GM18498 (cell line): Measurements from ENCODE around the gene C3orf85.
"Not testable (repeated sequence)": the region's sequence is repeated elsewhere in the genome, so short reads cannot be mapped to it uniquely, and the experiment has no call there.

Experiments
- ATAC-seq: cut with Tn5 transposase; IDR thresholded peaks from one replicate; pipeline ENCODE4 v1.9.1; 2021; ENCODE audit warnings: mild to moderate bottlenecking, moderate library complexity; ENCODE audit not compliant: unreplicated experiment

The C3orf85 gene, protein sequence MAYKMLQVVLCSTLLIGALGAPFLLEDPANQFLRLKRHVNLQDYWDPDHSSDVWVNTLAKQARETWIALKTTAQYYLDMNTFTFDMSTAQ

GRCh38 chr3:109136523-109136922 is at the start of gene C3orf85:
Gene C3orf85, plus strand, starts transcription at chr3:109136719. Its CDS starts 129 bp downstream, at chr3:109136848.
- ATAC-seq, result no peak

GRCh38 chr3:109089265-109089664 is 47.3 kb upstream of the C3orf85 start:
- no peak for ATAC-seq

DNA sequence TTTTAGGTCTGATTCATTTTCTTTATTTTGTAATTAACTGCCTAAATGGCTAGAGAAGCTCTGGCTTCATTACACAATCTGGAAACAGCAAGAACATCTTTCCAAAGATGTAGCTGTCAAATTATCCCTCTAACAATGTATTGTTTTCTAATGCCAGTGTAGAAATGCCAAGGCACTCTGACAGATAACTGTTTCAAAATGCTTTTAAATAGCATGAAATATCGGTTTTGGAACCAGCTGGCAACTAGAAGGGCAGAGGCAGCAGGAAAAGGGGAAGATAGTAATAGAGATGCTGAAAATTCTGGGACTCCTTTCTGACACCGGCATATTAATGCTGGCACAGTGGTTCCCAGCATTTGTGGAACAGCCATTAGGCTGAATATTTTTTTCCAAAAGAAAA is 44.7 kb upstream of the C3orf85 start:
- ATAC-seq, result no peak

DNA sequence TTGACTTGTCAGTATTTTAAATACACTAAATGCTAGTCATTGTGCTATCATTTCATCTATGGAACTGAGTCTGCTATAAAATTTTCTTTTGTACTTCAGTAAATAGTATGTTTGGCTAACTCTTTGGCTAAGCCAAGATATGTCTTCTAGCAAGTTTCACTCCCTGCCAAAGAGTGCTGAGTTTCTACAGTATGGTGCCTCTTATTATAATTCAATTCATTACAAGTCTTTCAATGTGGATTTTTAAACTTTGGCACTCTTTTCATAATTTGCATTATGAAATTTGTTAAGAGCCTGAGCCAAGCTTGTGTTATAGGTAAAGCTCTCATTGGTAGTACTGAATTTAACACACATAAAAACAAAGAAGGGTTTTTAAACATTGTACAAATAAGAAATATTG is 43.0 kb upstream of the C3orf85 start:
- ATAC-seq, result no peak

- no peak for ATAC-seq
Measured at GRCh38 chr3:109095166-109095565, 41.4 kb upstream of the C3orf85 start.

DNA sequence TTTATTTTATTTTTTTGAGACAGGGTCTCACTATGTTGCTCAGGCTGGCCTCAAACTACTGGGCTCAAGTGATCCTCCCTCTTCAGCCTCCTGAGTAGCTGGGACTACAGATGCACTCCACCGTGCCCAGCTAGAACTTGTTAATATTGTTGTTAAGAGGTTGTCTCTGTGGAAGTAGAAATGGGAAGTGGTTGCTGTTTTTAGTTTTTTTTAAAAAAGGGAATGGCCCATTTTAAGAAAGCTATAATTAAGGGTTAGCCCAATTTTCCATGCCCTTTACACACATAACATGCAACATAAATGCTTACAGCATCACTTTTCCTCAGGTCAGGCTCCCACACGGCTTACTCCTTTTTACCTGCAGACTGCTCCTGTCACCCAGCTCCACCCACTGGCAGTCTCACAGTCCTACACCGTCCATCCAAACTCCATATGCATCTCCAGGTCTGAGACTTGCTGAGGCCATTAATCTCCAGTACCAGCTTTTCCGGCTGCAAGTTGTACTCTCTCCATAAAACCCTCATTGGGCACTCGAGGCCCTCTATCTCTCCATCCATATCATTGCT is 38.4 kb upstream of the C3orf85 start:
- ATAC-seq, result no peak

GRCh38 chr3:109109574-109109973 is 26.9 kb upstream of the C3orf85 start:
- ATAC-seq, result no peak

DNA sequence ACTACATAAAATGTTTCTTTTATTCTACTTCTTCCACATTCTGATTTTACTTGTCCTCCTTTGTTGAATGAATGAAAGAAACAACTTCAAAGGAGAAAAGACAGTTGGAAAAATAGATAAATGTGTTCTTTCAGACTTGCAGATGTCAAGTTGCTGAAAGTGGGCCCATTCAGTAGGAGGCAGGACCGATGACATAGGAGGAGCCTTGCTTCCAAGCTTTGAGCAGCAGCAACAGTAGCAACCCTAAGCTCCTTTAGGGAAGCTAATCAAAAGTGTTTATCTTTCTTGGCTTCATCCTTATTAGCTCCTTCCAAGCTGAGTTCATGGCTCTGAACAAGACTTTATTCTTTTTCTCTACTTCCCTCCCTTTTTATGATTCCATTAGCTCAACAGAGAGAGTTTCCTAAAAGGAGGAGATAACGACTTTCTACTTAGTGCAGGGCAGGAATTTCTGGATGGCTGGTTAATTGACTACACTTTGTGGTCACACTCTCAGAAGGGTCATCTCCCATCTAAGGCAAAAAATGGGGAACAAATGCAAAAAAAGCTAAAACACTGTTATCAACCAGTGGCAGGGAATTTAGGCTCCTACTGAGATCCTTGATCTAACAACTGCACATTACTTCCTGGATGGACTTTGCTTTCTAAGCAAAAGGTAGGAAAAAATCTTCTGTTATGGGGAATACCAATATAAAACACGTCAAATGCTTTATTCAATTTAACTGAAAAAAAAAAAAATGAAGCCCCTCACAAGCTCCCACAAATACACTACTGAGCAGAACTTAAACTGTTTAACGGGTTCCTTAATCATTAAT is 23.4 kb upstream of the C3orf85 start:
- no peak for ATAC-seq

DNA sequence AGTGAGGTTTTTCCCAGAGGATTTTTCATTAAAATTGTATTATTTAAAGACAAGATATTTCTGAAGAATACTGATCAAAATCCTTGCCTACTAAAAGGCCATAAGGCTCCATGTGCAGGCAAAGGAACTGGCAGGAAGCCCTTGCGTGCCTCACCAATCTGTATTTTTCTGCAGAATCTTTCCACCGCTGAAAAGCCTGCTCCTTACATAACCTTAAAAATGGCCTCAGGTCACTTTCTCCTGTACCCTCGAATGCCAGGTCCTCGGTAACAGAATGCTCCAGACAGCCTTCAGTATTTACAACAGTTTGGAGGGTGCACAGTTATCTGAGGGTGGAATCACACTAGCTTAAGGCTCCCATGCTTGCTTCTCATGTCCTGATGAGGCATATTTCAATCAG is 21.8 kb upstream of the C3orf85 start:
- ATAC-seq, result no peak

GRCh38 chr3:109115451-109115850 is 21.1 kb upstream of the C3orf85 start:
- ATAC-seq, result no peak

- no peak for ATAC-seq
Measured at GRCh38 chr3:109116031-109116430, 20.5 kb upstream of the C3orf85 start.

- ATAC-seq, result no peak
Measured at GRCh38 chr3:109117939-109118338, 18.6 kb upstream of the C3orf85 start, which contains the start of gene MORC1. Gene MORC1, minus strand, starts transcription at chr3:109118134. Its CDS starts 75 bp downstream, at chr3:109118059.

DNA sequence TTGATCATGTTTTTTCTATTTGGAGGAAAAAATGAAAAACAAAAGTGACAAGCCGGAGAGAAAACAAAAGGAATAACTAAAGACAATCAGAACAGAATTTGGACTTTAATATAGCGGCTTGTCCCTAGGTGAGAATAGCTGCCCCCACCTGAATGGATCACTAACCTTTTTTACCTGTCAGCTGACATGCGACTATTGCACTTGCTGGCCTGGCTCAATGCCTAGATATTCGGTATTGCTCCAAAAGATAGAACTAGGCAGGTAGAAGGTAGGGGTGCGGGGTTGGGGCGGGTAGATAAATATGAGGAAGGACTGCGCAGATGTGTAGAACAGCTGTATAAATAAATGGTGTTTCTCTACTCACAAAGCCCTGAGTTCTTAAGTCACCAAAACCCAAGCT is 17.9 kb upstream of the C3orf85 start:
- ATAC-seq, result no peak

DNA sequence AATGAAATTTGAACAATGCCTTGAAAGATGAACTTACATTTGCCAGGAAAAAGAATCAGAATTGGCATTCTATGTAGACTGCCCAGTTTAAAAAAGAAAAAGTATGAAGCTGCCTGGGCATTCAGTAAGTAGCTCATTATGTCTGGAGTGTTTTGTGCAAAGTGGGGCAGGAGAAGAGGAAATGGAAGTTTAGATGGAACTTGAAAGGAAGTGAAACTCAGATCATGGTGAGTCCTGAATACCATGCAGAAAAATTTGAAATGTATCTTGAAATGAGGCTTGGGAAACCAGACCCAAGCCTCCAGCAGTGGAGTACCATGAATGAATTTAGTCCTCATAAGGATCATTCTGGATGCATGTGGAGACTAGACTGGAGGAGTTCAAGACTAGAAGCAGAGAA is 13.8 kb upstream of the C3orf85 start:
- no peak for ATAC-seq

DNA sequence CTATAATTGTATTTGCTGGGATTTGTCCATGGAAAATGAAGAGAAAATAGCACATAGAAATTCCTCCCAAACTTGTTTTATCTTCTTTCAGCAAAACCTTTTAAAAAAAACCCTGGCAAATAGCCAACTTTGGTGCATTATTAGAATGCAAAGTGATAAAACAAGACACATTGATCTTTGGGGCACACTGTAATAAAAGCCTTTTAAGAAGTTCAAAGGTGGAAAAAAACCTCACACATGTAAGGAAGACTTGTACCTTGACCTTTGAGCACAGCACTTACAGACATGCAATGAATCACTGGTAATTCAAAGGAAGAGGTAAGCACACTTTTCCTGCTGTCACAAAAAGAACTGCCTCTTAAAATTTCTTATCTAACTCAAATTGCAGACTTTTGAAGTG is 10.6 kb upstream of the C3orf85 start:
- ATAC-seq, result no peak

DNA sequence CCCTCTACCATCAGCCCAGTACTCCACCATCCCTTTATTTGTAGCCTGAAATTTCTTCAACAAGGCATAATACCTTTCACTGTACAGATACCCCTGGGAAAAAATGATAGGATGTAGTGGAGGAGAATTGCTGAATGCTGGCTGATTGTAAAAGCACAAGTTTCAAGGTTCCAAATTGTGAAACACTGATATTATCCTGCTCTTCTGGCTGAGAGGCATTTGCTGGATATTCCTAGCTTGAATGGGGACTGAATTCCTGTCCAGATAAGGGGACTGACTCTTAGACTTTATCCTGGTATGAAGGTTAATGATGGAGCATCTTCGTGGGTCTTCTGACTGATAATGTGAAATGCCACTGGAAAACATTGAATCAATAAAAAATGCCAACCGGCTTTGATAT is 9.0 kb upstream of the C3orf85 start:
- no peak for ATAC-seq

DNA sequence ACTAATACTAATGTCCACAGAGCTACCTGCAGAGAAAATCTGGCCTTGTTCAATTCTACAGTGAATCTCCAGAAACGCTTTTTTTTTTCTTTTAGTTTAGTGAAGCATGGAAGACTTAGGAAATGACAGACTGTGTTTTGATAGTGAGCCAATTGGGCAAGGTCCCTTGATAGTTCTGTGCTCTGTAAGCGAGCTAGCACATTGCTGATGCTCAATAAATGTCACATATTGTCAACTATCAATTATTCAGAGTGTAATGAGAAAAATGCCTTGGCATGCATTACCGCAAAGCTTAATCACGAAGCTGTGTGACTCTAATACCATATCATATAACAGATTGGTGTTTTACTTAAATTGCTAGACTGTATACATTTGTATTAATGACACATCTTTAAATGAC is 5.2 kb upstream of the C3orf85 start:
- ATAC-seq, result no peak

DNA sequence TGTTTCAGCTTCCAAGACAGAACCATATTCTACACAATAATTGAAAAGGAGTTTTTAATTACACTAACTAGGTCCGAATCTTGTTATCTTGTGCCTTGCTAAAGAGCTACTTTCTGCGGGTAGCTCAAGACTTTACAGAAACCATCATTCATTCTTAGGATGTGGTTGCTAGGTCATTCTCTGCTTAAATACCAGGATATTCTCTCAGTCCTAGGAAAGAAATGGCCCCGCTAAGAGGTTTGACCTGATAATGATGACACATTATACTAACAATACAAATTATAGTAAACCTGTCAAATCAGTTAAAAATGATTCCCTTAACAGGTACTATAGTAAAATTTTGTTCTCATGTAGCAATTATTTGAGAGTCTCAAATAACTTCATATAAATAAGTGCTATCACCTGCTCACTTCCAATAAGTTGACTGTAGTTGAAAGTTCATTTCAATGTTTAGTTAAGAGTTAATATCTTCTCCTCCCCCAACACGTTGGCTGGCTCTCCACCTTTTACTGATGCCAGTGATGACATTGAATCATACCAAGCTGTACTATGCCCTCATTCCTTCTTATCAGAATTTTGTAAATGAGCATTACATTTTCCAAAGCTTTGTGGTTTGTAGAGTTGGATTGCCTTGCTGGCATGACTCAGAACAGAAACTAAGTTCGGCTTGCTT is 3.6 kb upstream of the C3orf85 start:
- ATAC-seq, result no peak

- not testable (repeated sequence) for ATAC-seq
Measured at GRCh38 chr3:109133474-109133816, 3.1 kb upstream of the C3orf85 start.

DNA sequence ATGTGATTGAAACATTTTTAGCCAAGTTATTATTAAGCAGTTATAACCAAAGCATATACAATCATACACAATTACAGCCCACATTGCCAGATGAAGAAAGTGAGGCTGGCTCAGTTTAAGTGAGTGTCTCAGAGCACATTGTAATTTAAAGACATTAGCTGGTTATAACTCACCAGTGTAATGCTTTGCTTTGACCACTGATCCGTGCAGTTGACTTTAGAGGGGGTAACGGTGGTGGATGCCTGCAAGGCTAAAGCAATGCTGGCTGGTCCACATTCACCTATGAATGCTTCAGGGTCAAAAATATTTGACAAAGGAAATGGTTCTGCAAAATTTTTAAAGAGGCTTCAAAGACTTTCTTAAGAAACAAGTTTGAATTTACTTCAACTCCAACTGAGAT is 1.2 kb downstream of the C3orf85 start:
- no peak for ATAC-seq

DNA sequence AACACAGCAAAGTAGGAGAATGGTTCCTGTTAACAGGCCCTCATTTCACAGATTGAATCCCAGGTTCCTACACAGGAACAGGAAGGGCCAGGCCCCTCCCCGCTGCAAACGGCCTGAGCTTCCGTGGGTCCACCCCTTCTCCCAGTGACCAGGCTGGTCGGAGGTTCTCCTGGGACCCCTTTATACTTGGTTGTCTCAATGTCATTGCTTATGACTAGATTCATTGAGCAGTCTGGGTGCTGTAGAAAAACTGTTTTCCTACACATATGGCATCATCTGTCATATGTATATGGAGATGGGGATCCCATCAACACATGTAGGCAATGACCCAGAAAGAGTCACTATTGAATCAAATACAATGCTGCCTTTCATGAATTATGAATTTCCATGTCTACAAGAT is 3.8 kb downstream of the C3orf85 start:
- no peak for ATAC-seq

GRCh38 chr3:109143646-109144045 is 7.1 kb downstream of the C3orf85 start:
- no peak for ATAC-seq
